Measurements from ENCODE around the gene THAP3.

DNA sequence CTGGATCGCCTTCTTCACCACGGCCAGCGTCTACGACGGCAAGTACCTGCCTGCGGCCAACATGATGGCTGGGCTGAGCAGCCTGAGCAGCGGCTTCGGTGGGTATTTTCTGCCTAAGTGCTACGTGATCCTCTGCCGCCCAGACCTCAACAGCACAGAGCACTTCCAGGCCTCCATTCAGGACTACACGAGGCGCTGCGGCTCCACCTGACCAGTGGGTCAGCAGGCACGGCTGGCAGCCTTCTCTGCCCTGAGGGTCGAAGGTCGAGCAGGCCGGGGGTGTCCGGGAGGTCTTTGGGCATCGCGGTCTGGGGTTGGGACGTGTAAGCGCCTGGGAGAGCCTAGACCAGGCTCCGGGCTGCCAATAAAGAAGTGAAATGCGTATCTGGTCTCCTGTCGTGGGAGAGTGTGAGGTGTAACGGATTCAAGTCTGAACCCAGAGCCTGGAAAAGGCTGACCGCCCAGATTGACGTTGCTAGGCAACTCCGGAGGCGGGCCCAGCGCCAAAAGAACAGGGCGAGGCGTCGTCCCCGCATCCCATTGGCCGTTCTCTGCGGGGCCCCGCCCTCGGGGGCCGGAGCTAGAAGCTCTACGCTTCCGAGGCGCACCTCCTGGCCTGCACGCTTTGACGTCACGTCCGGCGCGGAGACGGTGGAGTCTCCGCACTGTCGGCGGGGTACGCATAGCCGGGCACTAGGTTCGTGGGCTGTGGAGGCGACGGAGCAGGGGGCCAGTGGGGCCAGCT, 45.1 kb upstream of the THAP3 start, which contains the start of gene ZBTB48:
- TF ChIP-seq CTCF (IDR thresholded peaks at IDR 0.05) (no peak), POLR2A (IDR thresholded peaks at IDR 0.05) (peak; percentile 75 to 92)

Measured in adrenal gland (tissue), 5 donors.